SK-N-MC (cell line): ENCODE results near the gene IAPP.

ENCODE experiments used
- EZH2 ChIP-seq: fragments of 200-600 bp; sonication (generic); IDR thresholded peaks from one replicate; pipeline ENCODE4 v1.6.1; 2017; ENCODE audit warnings: antibody characterized with exemption
- FOXP2 ChIP-seq: optimal IDR thresholded peaks from 2 replicates; pipeline ENCODE3; 2011; ENCODE audit warnings: mild to moderate bottlenecking, moderate library complexity; ENCODE audit not compliant: insufficient read depth; ENCODE audit errors: extremely low read length, control extremely low read depth
- POLR2AphosphoS5 ChIP-seq: IDR thresholded peaks from 2 replicates; pipeline ENCODE4 v1.6.1; 2012; ENCODE audit warnings: mild to moderate bottlenecking, low read depth, low read length, borderline replicate concordance

DNA sequence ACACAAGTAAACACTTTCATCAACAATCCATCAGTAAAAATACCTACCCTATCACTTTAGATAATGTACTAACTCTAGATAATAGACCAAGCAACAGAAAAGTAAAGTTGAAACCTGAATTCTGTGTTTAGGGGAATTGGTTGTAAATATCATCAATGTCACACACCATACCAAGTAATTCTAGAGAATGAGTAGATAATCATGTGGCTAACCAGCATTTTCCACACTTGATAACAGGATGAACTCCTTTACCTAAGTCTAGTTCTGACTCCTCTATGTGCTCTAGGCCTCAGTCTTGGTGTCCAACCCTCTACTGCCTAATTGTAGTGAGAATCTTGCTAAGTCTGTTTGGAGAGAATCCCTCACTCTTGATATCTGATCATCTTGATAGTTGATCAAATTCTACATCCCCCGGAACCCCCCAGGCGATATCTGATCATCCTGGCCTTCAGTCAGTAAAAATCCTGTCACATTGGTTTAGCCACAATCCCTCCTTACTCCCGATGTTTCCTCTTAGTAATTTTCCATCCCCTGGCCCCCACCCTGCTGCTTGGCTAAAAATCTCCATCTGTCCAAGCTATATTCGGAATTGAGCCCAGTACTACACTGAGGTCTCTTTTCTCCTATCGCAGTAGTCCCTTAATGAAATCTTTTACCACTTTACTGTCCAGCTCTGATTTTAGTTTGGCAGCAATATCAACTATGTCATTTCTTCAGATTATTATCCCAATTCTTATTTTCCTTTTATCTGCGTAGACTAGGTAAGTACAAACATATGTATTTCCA, 34.5 kb upstream of the IAPP start:
- no peak for TF ChIP-seq EZH2
- TF ChIP-seq POLR2AphosphoS5, result no peak
- no peak for TF ChIP-seq FOXP2
